ENCODE measurements around the gene MBP.

GRCh38 chr18:76986406-76986805 is 146.2 kb downstream of the MBP start:
- no peak for TF ChIP-seq CTCF (conservative IDR thresholded peaks at IDR 0.05; ENCODE audit: low read depth, low read length)
- TF ChIP-seq EZH2 (IDR thresholded peaks at IDR 0.05; ENCODE audit: borderline replicate concordance, low read depth, low read length, poor library complexity, severe bottlenecking), result no peak
